ENCODE measurements around the gene SRSF10.
A peak's percentile ranks its signal among the peaks of the same experiment; 100 is the strongest.
"Not testable (repeated sequence)": the region's sequence is repeated elsewhere in the genome, so short reads cannot be mapped to it uniquely, and the experiment has no call there.

The SRSF10 gene

DNA sequence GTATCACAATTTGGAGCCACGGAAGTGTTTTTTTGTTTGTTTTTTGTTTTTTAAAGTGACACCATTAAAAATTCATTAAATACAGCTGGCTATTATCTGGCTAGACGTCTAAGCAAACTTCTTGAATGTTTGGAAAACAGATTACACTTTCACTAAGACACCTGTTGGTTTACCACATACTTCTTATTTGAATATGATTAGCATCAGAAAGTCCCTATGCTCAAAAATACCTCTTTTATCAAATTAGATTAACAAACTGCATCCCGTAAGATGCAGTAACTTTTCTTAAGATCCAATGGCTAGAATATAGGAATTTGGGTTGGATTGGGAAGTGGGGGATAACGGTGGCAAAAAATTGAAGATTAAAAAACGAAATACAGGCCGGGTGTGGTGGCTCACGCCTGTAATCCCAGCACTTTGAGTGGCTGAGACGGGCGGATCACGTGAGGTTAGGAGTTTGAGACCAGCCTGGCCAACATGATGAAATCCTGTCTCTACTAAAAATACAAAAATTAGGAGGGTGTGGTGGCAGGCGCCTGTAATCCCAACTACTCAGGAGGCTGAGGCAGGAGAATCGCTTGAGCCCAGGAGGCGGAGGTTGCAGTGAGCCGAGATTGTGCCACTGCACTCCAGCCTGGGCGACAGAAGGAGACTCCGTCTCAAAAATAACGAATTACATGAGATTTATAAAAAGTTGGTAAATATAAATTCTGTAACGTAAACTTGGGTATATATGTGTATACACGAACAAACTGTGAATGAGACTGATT is 21.9 kb downstream of the SRSF10 start:
- not testable (repeated sequence) for DNase-seq

DNA sequence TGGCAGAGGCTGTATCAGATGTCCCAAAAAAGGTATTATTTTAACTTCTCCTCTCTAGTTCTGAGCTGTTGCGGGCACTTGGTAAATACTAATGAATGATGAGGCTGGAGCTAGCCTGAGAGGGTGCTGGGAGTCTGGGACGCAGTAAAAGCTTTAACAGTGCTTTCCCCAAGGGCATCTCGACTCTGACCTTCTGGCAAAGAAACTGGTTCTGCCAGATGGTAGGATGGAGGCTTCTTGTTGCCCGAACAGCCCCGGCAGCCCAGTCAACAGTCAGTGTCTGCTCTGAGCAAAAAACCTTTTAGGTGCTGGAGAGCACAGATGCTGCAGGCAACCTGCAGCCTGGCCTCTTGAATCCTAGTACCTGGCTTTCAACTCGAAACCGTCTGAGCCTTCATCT is 23.0 kb downstream of the SRSF10 start:
- DNase-seq = no peak

DNA sequence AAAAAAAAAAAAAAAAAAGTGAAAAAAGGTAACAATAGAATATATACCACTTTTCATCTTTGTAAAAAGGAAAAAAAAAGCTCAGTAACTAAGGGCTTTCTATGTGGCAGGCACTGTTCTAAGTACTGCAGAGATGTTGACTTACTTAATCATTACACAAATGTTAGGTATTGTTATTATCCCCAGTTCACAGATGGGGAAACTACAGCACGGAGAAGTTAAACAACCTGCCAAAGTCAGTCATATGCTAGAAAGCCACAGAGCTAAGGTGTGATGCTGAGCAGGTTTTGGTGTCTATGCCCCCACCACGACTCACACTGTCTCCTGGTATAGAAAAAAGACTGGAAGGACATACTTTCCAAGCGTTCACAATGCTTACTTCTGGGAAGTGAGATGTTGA is 27.1 kb downstream of the SRSF10 start:
- DNase-seq = no peak

DNA sequence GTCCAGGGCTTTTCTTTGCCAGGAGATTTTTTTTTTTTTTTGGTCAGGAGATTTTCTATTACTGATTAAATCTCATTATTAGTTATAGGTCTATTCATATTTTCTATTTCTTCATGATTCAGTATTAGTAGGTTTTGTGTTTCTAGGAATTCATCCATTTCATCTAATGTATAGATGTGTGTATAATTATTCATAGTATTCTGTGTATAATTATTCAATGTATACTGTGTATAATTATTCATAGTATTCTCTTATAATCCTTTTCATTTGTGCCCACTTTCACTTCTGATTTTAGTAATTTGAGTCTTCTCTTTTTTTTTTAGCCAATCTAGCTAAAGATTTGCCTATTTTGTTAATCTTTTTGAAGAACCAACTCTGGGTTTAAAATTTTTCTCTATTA is 32.8 kb downstream of the SRSF10 start:
- DNase-seq = no peak

DNA sequence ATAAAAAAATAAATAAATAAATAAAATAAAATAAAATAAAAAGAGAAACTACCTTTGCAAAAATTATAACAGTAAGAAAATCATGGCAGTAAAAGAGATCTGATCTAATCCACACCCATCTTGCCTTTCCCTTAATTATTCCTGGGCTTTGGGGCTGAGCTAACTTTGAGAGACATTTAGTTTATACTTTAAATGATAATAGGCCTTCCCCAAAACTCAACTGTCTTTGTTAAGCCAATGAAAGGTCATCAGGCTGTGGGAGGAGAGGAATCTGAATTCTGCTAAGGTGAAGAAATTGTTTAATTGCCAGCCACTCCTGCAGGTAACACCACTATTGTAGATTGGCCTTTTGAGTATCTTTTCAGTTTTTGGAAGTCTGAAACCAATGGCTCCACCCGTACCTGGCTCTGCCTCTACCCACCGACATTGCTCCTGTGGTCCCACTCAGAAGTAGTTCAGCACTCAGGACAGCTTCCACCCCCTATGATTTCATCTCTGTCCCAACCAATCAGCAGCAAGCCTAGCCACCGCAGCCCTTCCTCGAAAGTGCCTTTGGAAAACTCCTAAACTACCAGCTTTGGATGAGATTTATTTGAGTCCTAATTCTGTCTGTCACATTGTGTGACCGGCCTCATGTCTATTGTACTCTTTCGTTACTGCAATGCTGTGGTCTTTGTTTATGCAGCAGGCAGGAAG is 43.5 kb downstream of the SRSF10 start:
- no peak for DNase-seq

DNA sequence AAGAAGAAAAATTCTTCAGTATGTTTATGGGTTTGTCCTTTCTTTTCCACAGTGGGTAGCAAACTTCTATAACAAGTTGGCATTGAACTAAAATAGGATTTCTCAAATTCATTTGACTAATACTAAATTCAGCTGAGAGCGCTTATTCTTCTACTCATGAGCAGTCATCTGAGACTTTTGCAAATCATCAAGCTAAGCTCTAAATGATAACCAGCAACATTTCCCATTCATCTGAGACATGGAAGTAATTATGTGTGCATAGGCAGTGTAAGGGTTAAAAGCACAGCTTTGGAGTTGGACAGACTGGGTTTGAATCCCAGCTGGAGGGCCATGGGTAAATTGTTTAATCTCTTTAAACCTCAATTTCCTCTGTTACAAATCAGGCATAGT is 48.6 kb downstream of the SRSF10 start:
- DNase-seq = no peak

DNA sequence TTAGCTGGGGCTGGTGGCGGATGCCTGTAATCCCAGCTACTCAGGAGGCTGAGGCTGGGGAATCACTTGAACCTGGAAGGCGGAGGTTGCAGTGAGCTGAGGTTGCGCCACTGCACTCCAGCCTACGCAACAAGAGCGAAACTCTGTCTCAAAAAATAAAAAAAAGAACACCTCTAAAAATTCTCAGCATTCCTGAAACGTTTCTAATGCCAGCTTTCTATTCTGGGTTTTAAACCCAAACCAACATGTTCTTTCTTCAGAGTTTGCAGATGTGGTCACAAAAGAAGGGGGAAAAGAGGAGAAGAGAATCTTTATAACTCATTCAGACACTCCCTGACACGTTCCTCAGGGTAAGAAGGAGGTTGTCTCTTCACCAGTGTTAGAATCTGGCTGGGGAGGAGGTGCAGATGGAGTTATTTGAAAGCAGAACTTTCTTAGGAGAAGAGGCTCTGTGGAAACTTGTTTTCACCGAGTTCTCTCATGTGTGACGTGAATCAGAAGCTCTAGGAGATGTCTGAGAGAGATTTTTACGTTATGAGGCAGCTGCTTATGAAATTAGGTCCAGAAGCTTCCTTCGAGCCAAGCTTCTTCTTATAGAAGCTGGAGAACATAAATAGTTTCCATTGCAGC is 49.2 kb downstream of the SRSF10 start:
- no peak for DNase-seq

DNA sequence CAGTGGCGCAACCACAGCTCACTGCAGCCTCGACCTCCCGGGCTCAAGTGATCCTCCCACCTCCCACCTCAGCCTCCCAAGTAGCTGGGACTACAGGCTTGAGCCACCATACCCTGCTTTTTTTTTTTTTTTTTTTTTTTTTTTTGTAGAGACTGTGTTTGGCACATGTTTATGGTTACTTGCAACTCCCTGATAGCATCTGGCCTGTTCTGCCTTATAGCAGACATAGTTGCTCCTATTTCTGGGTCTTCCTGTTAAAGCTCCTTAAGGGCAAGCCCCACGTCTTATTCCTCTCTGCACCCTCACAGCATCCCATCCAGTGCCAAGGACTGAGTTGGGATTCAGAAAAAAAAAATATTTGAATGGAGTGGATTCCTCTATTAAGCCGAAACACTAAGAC is 49.9 kb downstream of the SRSF10 start:
- DNase-seq = no peak

DNA sequence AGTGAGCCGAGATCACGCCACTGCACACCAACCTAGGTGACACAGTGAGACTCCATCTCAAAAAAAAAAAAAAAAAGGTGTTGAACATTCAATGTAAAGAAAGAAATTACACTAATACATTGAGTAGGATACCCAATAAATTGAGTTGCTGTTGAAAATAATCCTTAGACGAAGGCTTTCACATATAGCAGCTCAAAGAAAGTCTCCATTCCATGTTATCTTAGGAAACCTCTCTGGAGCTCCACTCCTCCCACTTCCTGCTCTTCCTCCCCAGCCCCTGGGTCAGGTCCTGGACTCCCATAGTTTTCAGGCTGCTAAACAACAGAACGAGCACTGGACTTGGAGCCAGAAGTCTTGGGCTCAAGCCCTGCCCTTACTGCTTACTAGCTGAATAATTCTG is 51.3 kb downstream of the SRSF10 start:
- no peak for DNase-seq

DNA sequence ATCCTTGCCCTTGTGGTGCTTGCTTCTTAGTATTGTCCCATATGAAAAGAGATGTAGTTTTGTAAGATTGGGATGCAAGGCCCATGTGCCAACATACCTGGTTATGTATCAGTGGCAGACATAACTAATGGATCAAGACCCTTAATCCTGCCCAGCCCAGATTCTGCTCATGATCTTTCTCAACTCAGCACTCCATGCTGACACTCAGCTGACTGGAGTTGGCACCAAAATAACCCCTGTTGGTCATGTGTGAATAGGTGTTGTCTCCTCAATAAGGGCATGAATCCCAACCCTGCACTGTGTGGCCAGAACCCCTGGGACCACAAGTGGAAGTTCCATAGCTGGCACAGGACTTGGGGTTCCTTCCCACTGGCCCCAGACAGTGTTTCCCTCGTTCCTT is 53.0 kb downstream of the SRSF10 start:
- no peak for DNase-seq

DNA sequence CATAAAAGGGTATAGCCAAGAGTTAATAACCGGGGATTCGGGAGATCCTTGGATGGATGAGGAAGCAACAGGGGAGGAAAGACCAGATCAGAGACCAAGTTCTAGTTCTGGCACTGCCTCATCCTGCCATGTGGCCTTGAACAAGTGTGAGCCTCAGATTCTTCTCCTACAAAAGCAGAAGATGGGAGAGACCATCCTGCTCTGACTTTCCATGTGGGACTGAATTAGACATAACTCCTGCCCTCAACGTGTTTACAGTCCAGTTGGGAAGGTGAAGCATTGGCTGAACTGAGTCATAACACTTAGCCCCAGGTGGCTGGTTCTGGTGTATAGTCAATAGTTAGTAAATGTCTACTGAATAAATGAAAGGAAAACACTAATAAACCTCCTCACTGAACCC is 54.8 kb downstream of the SRSF10 start:
- no peak for DNase-seq

DNA sequence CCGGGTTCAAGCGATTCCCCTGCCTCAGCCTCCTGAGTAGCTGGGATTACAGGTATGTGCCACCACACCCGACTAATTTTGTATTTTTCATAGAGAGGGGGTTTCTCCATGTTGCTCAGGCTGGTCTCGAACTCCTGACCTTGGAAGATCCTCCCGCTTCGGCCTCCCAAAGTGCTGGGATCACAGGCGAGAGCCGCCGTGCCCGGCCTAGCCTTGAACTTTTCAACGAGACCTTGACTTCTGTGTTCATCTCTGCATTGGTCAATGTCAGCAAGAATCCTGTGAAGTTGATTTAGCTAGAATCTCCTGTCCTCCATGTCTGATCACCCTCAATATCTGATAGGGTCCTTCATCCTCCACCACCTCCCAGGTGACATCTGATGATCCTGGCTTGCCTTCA is 55.5 kb downstream of the SRSF10 start:
- DNase-seq = no peak

DNA sequence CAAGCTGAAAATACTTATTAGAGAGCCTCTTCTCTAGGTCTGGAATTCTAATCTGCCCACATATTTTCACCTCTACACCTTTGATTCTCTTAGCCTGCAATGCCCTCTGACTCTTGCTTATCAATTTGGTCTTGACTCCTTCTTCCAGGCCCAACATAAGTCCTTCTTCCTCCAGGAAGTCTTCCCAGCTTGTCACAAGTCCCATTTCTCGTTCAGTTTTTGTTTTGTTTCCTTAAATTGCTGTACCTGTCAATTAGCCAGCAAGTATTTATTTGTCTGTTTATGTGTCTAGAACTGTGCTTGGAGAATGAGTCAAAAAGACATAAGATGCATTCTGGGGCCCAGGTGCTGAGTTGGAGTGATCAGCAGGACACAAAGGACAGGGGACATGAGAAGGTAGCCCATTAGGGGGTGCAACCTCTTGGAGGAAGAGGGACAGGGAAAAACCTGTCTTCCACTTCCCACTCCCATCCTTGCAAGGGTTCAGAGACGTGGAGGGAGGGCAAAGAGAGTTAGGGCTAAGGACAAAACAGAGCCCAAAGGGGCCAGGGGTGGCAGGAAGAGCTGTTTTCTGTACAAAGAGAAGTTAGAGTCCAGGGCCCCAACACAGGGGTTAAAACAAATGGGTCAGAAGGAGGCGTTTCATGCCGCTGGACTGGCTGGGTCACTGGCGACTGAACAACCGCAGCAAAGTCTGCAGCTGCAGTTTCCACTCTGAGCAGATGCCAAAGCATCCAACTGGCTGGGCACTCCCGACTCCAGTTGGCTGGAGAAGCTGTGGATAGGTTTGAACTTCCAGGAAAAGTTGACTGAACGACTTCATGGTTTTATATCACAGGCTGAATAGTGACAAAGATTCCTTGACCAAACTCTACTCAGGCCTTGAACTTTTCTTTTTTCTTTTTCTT is 56.3 kb downstream of the SRSF10 start:
- no peak for DNase-seq

DNA sequence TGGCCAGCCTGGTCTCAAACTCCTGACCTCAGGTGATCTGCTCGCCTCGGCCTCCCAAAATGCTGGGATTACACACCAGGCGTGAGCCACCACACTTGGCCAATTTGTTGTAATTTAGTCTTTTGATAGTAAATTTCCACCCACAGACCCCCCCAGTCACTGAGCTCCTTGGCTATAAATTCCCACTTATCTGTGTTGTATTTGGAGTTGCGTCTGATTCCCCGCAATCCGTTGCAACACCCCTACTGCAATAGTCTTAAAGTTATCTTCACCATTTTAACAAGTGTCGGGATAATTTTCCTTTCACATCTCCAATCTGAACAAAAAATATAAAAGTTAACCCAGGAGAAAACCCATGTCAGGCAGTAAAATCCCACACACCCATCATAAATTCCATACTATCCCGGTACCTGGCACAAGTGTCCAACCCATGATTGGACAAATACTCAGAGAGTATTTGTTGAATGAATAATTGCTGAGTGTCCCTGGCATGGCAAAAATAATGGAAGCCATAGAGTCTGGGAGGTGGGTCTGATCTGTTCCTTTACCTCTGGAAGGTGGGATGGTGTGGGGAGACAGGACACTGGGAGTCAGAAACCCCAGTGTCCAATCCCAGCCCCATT is 57.7 kb downstream of the SRSF10 start:
- no peak for DNase-seq

DNA sequence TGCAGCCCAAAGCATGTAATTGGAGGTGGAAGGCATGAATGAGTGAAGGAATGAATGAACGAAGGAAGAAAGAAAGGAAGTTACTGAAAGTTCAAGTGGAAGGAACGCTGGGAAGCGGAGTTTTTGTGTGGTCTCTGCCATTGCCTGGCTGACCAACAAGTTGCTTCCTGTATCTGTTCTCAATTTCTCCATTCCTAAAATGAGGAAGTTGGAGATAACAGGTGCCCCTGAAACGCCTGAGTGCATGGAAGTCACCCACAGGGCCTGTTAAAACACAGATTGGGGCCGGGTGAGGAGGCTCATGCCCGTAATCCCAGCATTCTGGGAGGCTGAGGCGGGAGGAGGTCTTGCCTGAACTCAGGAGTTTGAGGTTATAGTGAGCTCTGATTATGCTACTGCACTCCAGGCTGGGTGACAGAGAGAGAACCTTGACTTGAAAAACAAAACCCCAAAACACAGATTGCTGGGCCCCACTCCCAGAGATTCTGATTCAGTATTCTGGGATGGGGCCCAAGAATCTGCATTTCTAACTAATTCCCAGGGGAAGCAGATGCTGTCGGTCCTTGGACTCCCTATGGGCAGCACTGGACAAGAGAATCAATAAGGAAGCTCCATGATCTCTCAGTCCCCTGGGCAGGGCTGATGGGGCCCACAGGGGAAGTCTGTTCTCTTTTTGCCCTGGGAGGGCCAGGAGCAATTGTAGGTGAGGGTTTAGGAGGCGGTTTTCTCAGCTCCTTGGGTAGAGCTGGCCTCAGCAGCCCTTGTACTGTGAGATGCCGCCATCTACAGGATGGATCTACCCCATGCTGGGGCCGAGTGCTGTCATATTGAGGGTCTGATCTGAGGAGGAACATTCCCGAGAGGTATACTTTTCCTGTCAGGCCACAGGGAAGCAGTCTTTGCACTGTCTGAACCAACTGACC is 63.7 kb downstream of the SRSF10 start:
- peak; percentile 71 for DNase-seq

DNA sequence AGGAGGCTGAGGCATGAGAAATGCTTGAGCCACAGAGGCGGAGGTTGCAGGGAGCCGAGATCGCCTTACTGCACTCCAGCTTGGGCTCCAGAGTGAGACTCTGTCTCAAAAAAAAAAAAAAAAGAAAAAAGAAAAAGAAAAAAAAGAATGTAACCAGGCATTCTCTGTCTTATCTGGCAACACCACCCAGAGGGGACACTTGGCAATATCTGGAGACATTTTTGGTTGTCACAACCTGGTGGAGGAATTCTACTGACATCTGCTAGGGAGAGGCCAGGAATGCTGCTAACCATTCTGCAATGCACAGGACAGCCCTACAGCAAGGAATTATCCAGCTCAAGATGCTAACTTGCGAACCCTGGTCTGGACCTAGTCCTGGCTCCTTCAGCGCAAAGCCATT is 64.7 kb downstream of the SRSF10 start:
- no peak for DNase-seq

DNA sequence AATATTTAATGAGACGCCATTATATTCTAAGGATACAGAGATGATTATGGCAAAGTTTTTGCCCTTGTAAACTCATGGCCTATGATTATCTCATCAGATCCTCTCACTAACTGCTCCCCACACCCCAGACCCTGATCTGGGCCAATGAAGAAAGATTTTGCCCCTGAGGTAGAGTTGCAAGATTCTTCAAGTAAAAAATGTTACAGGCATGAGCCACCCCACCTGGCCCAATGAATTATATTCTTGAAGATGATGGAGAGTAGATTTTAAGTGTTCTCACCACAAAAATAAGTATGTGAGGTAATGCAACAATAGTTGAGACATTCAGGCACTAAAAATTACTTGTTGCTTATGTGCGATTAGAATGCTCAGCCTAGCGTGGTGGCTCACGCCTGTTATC is 65.2 kb downstream of the SRSF10 start:
- no peak for DNase-seq

All from activated CD8-positive, alpha-beta memory T cell treated with anti-CD3 and anti-CD28 coated beads, Interleukin-2, amount 50 U/mL, for 48 hours (primary cell).